NCI-H345 (cell line): ENCODE data around the gene FUOM.

ENCODE experiments used
- DNase-seq: peaks from one replicate; lab custom pipeline; 2025; lab: John Stamatoyannopoulos, UW

The FUOM gene

GRCh38 chr10:133310399-133310755, 47.4 kb downstream of the FUOM start:
- no peak for DNase-seq

DNA sequence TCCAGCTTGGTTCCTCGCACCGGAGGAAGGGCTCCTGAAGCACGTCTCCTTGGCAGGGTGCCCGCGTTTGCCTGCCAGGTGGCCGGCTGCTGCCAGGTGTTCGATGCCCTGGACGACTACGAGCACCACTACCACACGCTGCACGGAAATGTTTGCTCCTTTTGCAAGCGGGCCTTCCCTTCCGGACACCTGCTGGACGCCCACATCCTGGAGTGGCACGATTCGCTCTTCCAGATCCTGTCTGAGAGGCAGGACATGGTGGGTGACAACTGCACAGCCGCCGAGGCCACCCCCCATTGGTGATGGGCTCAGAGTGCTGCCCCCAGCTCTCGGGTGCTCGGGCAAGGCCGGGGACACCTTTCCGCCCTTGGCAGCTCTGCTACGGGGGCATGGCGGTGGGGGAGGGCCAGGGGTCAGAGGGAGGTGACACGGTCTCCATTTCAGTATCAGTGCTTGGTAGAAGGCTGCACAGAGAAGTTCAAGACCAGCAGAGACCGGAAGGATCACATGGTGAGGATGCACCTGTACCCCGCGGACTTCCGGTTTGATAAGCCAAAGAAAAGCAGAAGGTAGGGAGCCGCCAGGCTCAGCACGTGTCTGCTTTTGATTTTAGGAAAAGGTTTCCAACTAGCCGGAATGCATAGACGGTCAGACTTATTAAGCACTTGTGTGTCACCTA, 48.0 kb downstream of the FUOM start:
- peak; percentile 67 for DNase-seq

GRCh38 chr10:133309100-133309719, 48.6 kb downstream of the FUOM start:
- peak; percentile 88 for DNase-seq

DNA sequence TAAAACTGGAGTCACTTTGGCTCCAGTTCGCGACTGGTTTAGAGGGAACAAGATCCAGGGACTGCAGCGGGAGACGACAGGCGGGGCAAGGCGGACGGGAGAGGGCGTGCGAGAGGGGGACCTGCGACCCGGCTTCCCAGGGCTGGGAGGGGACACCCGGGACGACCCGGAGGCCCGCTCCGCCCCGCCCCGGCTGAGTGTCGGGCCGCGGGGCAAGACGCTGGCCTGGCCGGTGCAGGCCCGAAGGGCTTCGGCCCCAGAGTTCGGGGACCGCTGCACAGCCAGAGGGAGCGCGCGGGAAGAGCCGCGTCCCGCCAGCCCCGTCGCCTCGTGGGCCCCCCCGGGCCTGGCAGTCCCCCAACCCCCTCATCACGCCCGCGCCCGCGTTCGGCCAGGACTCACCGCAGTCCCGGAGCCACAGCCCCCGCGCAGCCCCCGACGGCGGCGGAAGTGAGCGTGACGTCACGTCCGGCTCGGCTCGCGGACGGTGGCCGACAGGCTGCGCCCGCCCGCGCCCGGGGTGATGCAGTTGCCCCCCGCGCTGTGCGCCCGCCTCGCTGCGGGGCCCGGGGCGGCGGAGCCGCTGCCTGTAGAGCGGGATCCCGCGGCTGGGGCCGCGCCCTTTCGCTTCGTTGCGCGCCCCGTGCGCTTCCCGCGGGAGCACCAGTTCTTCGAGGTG, 49.3 kb downstream of the FUOM start, which contains the start of the genes TUBGCP2 and ZNF511:
TSS of gene TUBGCP2 (minus strand) at position 452 of the 679 bp plus-strand sequence. CDS start 5,931 bp downstream, outside the sequence.
TSS of gene ZNF511 (plus strand) at position 494 of the 679 bp plus-strand sequence. CDS start at position 524, 30 bp downstream.
- peak; percentile 77 for DNase-seq

DNA sequence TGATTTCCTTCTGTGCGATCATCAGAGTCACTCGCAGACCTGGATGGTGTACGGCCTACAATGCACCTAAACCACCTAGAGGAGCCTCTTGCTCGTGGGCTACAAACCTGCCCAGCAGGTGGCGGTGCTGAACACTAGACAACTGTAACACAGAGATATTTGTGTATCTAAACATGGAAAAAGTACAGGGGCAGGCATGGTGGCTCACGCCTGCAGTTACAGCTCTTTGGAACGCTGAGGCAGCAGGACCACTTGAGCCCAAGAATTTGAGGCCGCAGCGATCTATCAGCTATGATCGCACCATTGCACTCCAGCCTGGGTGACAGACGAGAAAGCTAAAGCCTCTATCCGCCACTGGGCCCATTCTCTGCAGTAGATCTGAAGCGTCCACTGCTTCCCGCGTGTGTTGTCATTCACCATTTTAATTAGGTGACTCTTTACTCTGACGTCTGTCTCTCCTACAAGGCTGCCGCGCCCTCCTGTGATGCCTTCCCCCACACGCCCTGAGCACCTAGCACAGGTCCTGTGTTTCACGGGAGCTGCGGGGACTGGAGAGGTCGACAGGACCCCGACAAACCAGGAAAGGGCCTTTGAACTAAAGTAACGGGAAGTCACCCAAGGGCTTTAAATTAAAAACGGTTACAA, 49.9 kb downstream of the FUOM start:
- peak; percentile 70 for DNase-seq

DNA sequence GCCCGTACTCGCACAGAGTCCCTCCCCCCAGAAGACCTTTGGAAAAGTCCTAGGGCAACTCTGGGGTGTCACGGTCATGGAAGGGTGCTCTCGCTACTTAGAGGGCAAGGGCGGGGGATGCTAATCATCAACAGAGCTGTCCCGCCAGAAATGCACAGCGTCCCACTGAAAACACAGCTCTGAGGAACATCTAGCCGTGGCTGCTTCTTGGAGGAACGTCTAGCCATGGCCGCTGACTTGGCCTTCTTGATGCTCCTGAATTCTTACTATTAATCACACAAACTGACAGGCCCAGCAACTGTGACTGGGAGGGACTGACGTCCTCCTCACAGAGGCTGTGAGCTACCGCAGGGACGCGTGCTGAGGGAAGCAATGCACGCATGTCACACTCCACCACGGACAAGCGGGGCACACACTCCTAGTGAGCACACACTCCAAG, 50.9 kb downstream of the FUOM start:
- no peak for DNase-seq

DNA sequence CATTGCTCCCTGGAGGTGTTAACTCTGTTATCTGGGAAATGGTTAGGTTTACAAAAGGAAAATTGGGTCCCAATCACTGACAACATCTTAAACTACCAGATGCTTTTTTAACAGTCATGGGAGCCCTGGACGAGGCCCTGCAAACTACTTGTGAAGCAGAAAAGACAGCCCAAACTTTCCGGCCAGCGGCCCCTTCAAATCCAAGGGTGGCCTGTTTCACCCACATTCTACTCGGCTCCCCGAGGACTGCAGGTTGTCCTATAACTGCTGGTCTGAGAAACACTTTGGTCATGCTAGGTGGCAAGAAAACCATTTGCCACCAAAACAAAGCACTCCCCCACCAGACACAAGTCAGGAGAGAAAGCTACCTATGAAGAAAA, 51.7 kb downstream of the FUOM start:
- DNase-seq: no peak
